ENCODE results near the gene FRZB.
A peak's percentile ranks its signal among the peaks of the same experiment; 100 is the strongest.

The FRZB gene

GRCh38 chr2:182784777-182785176, 81.7 kb downstream of the FRZB start:
- peak; percentile 28 for DNase-seq (ENCODE audit: low read depth)

- DNase-seq (ENCODE audit: low read depth), result no peak
Measured at GRCh38 chr2:182784058-182784706, 82.3 kb downstream of the FRZB start.

Measured in HS-5 (cell line).